ENCODE data around the gene GREM1.

The GREM1 gene

GRCh38 chr15:32733281-32733680 is 15.5 kb downstream of the GREM1 start:
- H3K9ac ChIP-seq (ENCODE audit: low read length in 2 of 2): no peak overlapping the region
- H3K27me3 ChIP-seq (ENCODE audit: control insufficient read depth in 1 of 2, insufficient read depth in 2 of 2, low read length in 2 of 2): no peaks in the 10 kb centered on the region
- H3K9me3 ChIP-seq (ENCODE audit: control insufficient read depth in 2 of 2, low read length in 2 of 2): peaks cover 0 to 5% of the 10 kb centered on the region in 2 donors
- H3K4me1 ChIP-seq (ENCODE audit: control insufficient read depth, insufficient read depth, low read length): peaks cover 7% of the 10 kb centered on the region
- no peak overlapping the region for H3K4me3 ChIP-seq (ENCODE audit: low read length in 2 of 2)
- H3K27ac ChIP-seq (ENCODE audit: low read length): no peak overlapping the region
- peaks cover 32 to 40% of the 10 kb centered on the region in 2 donors for H3K36me3 ChIP-seq (ENCODE audit: control insufficient read depth in 2 of 2, insufficient read depth in 2 of 2, low read length in 2 of 2)

- H3K27me3 ChIP-seq (ENCODE audit: control insufficient read depth in 1 of 2, insufficient read depth in 2 of 2, low read length in 2 of 2): no peaks in the 10 kb centered on the region
- no peak overlapping the region for H3K9ac ChIP-seq (ENCODE audit: low read length in 2 of 2)
- H3K4me3 ChIP-seq (ENCODE audit: low read length in 2 of 2): no peak overlapping the region
- peaks cover 2% of the 10 kb centered on the region for H3K4me1 ChIP-seq (ENCODE audit: control insufficient read depth, insufficient read depth, low read length)
- H3K27ac ChIP-seq (ENCODE audit: low read length): no peak overlapping the region
- peaks cover 7 to 10% of the 10 kb centered on the region in 2 donors for H3K9me3 ChIP-seq (ENCODE audit: control insufficient read depth in 2 of 2, low read length in 2 of 2)
- peaks cover 26 to 36% of the 10 kb centered on the region in 2 donors for H3K36me3 ChIP-seq (ENCODE audit: control insufficient read depth in 2 of 2, insufficient read depth in 2 of 2, low read length in 2 of 2)
These were observed 18.3 kb downstream of the GREM1 start for GRCh38 chr15:32735989-32736700.

GRCh38 chr15:32736701-32737061 is 18.9 kb downstream of the GREM1 start:
- no peaks in the 10 kb centered on the region for H3K4me1 ChIP-seq (ENCODE audit: control insufficient read depth, insufficient read depth, low read length)
- no peak overlapping the region for H3K9ac ChIP-seq (ENCODE audit: low read length in 2 of 2)
- no peak overlapping the region for H3K27ac ChIP-seq (ENCODE audit: low read length)
- H3K27me3 ChIP-seq (ENCODE audit: control insufficient read depth in 1 of 2, insufficient read depth in 2 of 2, low read length in 2 of 2): no peaks in the 10 kb centered on the region
- H3K36me3 ChIP-seq (ENCODE audit: control insufficient read depth in 2 of 2, insufficient read depth in 2 of 2, low read length in 2 of 2): peaks cover 22 to 34% of the 10 kb centered on the region in 2 donors
- H3K4me3 ChIP-seq (ENCODE audit: low read length in 2 of 2): no peak overlapping the region
- H3K9me3 ChIP-seq (ENCODE audit: control insufficient read depth in 2 of 2, low read length in 2 of 2): peaks cover 7 to 10% of the 10 kb centered on the region in 2 donors

- H3K36me3 ChIP-seq (ENCODE audit: control insufficient read depth in 2 of 2, insufficient read depth in 2 of 2, low read length in 2 of 2): peaks cover 17 to 28% of the 10 kb centered on the region in 2 donors
- no peak overlapping the region for H3K9ac ChIP-seq (ENCODE audit: low read length in 2 of 2)
- H3K9me3 ChIP-seq (ENCODE audit: control insufficient read depth in 2 of 2, low read length in 2 of 2): peaks cover 7 to 10% of the 10 kb centered on the region in 2 donors
- H3K4me1 ChIP-seq (ENCODE audit: control insufficient read depth, insufficient read depth, low read length): no peaks in the 10 kb centered on the region
- no peak overlapping the region for H3K27ac ChIP-seq (ENCODE audit: low read length)
- no peaks in the 10 kb centered on the region for H3K27me3 ChIP-seq (ENCODE audit: control insufficient read depth in 1 of 2, insufficient read depth in 2 of 2, low read length in 2 of 2)
- H3K4me3 ChIP-seq (ENCODE audit: low read length in 2 of 2): no peak overlapping the region
These were observed 19.5 kb downstream of the GREM1 start for GRCh38 chr15:32737304-32737703.

GRCh38 chr15:32738666-32739065 is 20.9 kb downstream of the GREM1 start:
- no peak overlapping the region for H3K27ac ChIP-seq (ENCODE audit: low read length)
- H3K27me3 ChIP-seq (ENCODE audit: control insufficient read depth in 1 of 2, insufficient read depth in 2 of 2, low read length in 2 of 2): no peaks in the 10 kb centered on the region
- no peak overlapping the region for H3K9ac ChIP-seq (ENCODE audit: low read length in 2 of 2)
- H3K36me3 ChIP-seq (ENCODE audit: control insufficient read depth in 2 of 2, insufficient read depth in 2 of 2, low read length in 2 of 2): peaks cover 14 to 17% of the 10 kb centered on the region in 2 donors
- no peaks in the 10 kb centered on the region for H3K4me1 ChIP-seq (ENCODE audit: control insufficient read depth, insufficient read depth, low read length)
- H3K4me3 ChIP-seq (ENCODE audit: low read length in 2 of 2): no peak overlapping the region
- H3K9me3 ChIP-seq (ENCODE audit: control insufficient read depth in 2 of 2, low read length in 2 of 2): peaks cover 7 to 10% of the 10 kb centered on the region in 2 donors

GRCh38 chr15:32739522-32740063 is 21.8 kb downstream of the GREM1 start:
- Histone ChIP-seq H3K36me3 (ENCODE audit: control insufficient read depth in 2 of 2, insufficient read depth in 2 of 2, low read length in 2 of 2) (peaks cover 10 to 17% of the 10 kb centered on the region in 2 donors), H3K9me3 (ENCODE audit: control insufficient read depth in 2 of 2, low read length in 2 of 2) (peaks cover 7 to 10% of the 10 kb centered on the region in 2 donors), H3K9ac (ENCODE audit: low read length in 2 of 2) (no peak overlapping the region), H3K4me3 (ENCODE audit: low read length in 2 of 2) (no peak overlapping the region), H3K27ac (ENCODE audit: low read length) (no peak overlapping the region), H3K4me1 (ENCODE audit: control insufficient read depth, insufficient read depth, low read length) (no peaks in the 10 kb centered on the region), H3K27me3 (ENCODE audit: control insufficient read depth in 1 of 2, insufficient read depth in 2 of 2, low read length in 2 of 2) (no peaks in the 10 kb centered on the region)

- Histone ChIP-seq H3K9me3 (ENCODE audit: control insufficient read depth in 2 of 2, low read length in 2 of 2) (peaks cover 5% of the 10 kb centered on the region in 2 donors), H3K27me3 (ENCODE audit: control insufficient read depth in 1 of 2, insufficient read depth in 2 of 2, low read length in 2 of 2) (no peaks in the 10 kb centered on the region), H3K36me3 (ENCODE audit: control insufficient read depth in 2 of 2, insufficient read depth in 2 of 2, low read length in 2 of 2) (no peaks in the 10 kb centered on the region), H3K4me1 (ENCODE audit: control insufficient read depth, insufficient read depth, low read length) (no peaks in the 10 kb centered on the region), H3K4me3 (ENCODE audit: low read length in 2 of 2) (no peak overlapping the region), H3K27ac (ENCODE audit: low read length) (no peak overlapping the region), H3K9ac (ENCODE audit: low read length in 2 of 2) (no peak overlapping the region)
These were observed 25.8 kb downstream of the GREM1 start for GRCh38 chr15:32743411-32744140.

GRCh38 chr15:32746116-32746857 is 28.5 kb downstream of the GREM1 start:
- Histone ChIP-seq H3K36me3 (ENCODE audit: control insufficient read depth in 2 of 2, insufficient read depth in 2 of 2, low read length in 2 of 2) (no peaks in the 10 kb centered on the region), H3K4me3 (ENCODE audit: low read length in 2 of 2) (no peak overlapping the region), H3K4me1 (ENCODE audit: control insufficient read depth, insufficient read depth, low read length) (no peaks in the 10 kb centered on the region), H3K9ac (ENCODE audit: low read length in 2 of 2) (no peak overlapping the region), H3K27me3 (ENCODE audit: control insufficient read depth in 1 of 2, insufficient read depth in 2 of 2, low read length in 2 of 2) (no peaks in the 10 kb centered on the region), H3K9me3 (ENCODE audit: control insufficient read depth in 2 of 2, low read length in 2 of 2) (no peaks in the 10 kb centered on the region), H3K27ac (ENCODE audit: low read length) (no peak overlapping the region)

GRCh38 chr15:32747921-32748342 is 30.1 kb downstream of the GREM1 start:
- no peaks in the 10 kb centered on the region for H3K36me3 ChIP-seq (ENCODE audit: control insufficient read depth in 2 of 2, insufficient read depth in 2 of 2, low read length in 2 of 2)
- H3K27me3 ChIP-seq (ENCODE audit: control insufficient read depth in 1 of 2, insufficient read depth in 2 of 2, low read length in 2 of 2): no peaks in the 10 kb centered on the region
- no peaks in the 10 kb centered on the region for H3K4me1 ChIP-seq (ENCODE audit: control insufficient read depth, insufficient read depth, low read length)
- no peaks in the 10 kb centered on the region for H3K9me3 ChIP-seq (ENCODE audit: control insufficient read depth in 2 of 2, low read length in 2 of 2)
- H3K27ac ChIP-seq (ENCODE audit: low read length): no peak overlapping the region
- H3K9ac ChIP-seq (ENCODE audit: low read length in 2 of 2): no peak overlapping the region
- no peak overlapping the region for H3K4me3 ChIP-seq (ENCODE audit: low read length in 2 of 2)

GRCh38 chr15:32750979-32751378 is 33.2 kb downstream of the GREM1 start:
- no peak overlapping the region for H3K4me3 ChIP-seq (ENCODE audit: low read length in 2 of 2)
- no peaks in the 10 kb centered on the region for H3K27me3 ChIP-seq (ENCODE audit: control insufficient read depth in 1 of 2, insufficient read depth in 2 of 2, low read length in 2 of 2)
- H3K27ac ChIP-seq (ENCODE audit: low read length): no peak overlapping the region
- no peaks in the 10 kb centered on the region for H3K9me3 ChIP-seq (ENCODE audit: control insufficient read depth in 2 of 2, low read length in 2 of 2)
- no peaks in the 10 kb centered on the region for H3K36me3 ChIP-seq (ENCODE audit: control insufficient read depth in 2 of 2, insufficient read depth in 2 of 2, low read length in 2 of 2)
- H3K9ac ChIP-seq (ENCODE audit: low read length in 2 of 2): no peak overlapping the region
- no peaks in the 10 kb centered on the region for H3K4me1 ChIP-seq (ENCODE audit: control insufficient read depth, insufficient read depth, low read length)

All from stomach smooth muscle (tissue), 2 donors.